Fibroblast of peridontal ligament (primary cell): ENCODE results near the gene TRIM34.
"Not testable (repeated sequence)": the region's sequence is repeated elsewhere in the genome, so short reads cannot be mapped to it uniquely, and the experiment has no call there.

ENCODE experiments used
- DNase-seq: peaks from one replicate; pipeline ENCODE4 v3.0.0-alpha.2; 2010; ENCODE audit errors: extremely low read depth

The TRIM34 gene, protein sequence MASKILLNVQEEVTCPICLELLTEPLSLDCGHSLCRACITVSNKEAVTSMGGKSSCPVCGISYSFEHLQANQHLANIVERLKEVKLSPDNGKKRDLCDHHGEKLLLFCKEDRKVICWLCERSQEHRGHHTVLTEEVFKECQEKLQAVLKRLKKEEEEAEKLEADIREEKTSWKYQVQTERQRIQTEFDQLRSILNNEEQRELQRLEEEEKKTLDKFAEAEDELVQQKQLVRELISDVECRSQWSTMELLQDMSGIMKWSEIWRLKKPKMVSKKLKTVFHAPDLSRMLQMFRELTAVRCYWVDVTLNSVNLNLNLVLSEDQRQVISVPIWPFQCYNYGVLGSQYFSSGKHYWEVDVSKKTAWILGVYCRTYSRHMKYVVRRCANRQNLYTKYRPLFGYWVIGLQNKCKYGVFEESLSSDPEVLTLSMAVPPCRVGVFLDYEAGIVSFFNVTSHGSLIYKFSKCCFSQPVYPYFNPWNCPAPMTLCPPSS

DNA sequence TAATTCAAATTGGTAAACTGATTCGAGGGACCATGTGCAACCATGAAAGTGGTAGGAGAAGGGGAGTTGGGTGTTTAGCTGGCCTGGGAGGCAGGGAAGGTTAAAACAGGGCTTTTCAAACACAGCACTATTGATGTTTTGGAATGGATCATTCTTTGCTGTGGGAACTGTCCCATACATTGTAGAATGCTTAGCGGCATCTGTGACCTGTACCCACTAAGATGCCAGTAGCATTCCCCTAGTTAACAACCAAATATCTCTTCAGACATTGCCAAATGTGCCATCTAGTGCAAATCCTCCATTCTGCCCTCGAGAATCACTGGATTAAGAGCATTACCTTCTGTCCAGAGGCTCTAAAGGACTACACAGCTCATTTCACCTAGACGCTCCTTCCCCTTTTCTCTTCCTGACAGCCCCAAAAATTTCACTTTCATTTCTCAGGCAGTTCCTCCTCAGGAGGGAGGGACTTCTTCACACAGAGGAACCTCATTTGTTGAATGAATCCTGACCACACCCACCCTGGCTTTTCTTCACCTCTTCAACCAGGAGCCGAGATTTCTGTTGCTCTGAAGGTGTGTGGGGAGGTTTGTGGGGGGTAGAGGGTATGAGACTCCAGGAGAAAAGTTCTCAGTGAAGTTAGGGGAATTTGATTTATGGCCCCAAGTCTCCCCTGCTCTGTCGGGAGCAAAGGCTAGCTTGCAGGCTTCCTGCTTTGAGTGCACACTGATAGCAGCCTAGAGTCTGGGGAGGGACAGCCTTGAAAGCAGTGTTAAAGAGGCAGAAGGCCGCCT, at the start of gene TRIM34:
TSS of gene TRIM34 (plus strand) at position 513 of the 791 bp plus-strand sequence. CDS start 7,331 bp downstream, outside the sequence.
- DNase-seq = peak; percentile 75

GRCh38 chr11:5575152-5575551, 49.6 kb upstream of the TRIM34 start:
- DNase-seq = no peak

GRCh38 chr11:5577101-5577500, 47.7 kb upstream of the TRIM34 start:
- no peak for DNase-seq

DNA sequence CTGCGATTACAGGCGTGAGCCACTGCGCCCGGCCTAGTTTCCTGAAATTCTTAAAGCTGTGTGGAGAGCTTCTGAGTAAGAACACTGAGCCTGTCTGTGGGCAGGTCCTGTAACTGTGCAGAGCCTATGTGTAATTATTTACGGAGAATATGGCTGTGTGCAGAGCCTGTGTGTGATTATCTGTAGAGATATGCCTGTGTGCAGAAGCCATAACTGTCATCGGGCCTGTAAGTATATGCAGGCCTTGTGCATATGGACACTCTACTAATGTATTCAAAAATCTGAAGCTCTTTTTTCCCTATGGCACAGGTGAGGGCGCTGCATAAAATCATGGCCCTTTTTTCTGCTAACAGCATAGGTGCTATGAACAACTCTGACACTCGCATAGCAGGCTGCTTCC, 44.2 kb upstream of the TRIM34 start, which contains the start of gene OR52B6:
TSS of gene OR52B6 (plus strand) at position 301 of the 400 bp plus-strand sequence. CDS start at position 301, 0 bp downstream.
- no peak for DNase-seq

GRCh38 chr11:5581014-5581413, 43.8 kb upstream of the TRIM34 start:
- DNase-seq = no peak

DNA sequence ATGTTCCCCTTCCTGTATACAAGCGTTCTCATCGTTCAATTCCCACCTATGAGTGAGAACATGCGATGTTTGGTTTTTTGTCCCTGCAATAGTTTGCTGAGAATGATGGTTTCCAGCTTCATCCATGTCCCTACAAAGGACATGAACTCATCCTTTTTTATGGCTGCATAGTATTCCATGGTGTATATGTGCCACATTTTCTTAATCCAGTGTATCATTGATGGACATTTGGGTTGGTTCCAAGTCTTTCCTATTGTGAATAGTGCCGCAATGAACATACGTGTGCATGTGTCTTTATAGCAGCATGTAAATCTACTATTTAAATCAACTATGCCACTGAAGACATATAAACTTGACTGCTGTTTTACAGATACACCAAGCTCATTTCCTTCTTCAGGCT, 40.3 kb upstream of the TRIM34 start:
- not testable (repeated sequence) for DNase-seq

- not testable (repeated sequence) for DNase-seq
These were observed 34.9 kb upstream of the TRIM34 start for GRCh38 chr11:5589906-5590305.

DNA sequence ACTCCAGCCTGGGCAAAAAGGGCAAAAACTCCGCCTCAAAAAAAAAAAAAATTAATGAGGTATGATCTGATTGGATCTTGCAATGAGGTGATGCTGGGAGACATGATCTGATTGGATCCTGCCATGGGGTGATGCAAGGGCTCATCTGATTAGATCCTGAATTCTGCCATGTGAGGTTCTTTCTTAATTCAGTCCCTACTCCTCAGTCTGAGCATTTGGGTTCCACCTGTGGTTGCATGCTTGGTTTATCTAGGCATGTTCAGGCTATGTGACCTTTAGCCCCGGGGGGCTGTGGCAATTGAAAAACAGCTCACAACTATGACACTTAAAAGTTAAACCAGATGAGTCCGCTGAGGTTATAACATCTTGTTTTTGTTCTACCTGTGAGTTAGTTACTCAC, 33.2 kb upstream of the TRIM34 start:
- DNase-seq = no peak

GRCh38 chr11:5592615-5593014, 32.2 kb upstream of the TRIM34 start:
- no peak for DNase-seq

DNA sequence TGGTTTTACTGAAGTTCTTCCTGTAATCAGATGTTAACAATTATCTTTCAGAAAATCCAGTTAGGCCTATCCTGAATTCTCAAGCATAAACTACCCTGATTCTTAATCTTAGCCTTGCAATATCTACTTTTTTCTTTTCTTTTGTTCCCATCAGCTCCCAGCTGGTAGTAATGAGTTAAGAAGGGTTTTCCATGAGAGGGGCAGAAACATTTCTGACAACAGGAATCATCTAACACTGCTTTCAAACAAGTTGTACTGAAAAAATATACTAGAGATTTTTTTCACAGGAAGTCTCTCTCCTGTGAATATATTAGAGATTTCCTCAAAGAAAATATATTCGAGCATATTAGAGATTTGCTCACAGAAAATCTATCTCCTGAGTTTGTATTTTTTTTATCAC, 31.7 kb upstream of the TRIM34 start:
- peak; percentile 25 for DNase-seq

- peak; percentile 35 for DNase-seq
These were observed 28.1 kb upstream of the TRIM34 start, which contains the start of gene TRIM6 for GRCh38 chr11:5596607-5597201. TSS of gene TRIM6 (plus strand) at chr11:5596637. CDS start at chr11:5596898, 261 bp downstream.

DNA sequence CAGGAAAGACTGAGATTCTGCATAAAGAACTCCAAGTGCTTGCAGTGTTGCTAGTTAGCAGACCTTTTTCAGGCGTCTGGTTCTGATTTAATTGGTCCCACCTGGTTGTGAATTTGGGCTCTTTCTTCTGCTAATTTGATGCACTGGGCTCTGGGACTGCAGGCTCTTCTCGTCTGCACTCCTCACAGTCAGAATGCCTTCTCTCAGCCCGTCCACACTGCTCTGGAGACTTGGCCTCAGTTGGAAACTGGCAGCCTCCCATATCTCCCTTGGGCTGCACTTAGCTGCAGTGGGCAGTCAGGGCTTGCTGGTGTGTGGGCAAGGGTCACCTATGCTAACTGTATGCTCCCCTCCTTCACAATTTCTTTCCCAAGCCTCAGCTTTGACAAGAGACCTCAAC, 26.8 kb upstream of the TRIM34 start:
- no peak for DNase-seq

GRCh38 chr11:5600374-5600851, 24.4 kb upstream of the TRIM34 start:
- DNase-seq = peak; percentile 76

DNA sequence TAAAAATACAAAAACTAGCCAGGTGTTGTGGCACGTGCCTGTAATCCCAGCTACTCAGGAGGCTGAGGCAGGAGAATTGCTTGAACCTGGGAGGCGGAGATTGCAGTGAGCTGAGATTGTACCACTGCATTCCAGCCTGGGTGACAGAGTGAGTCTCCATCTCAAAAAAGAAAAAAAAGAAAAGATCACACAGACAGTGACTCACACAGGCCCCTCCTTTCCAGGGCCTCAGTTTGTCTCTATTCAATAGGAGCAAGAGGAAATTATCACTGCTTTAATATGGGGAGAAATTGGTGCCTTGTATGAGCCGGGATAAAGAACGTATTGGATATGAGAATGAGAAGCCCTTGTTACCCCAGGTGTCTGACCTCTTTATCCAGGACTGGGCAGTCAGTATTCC, 22.0 kb upstream of the TRIM34 start:
- not testable (repeated sequence) for DNase-seq

GRCh38 chr11:5603326-5603725, 21.5 kb upstream of the TRIM34 start:
- no peak for DNase-seq

DNA sequence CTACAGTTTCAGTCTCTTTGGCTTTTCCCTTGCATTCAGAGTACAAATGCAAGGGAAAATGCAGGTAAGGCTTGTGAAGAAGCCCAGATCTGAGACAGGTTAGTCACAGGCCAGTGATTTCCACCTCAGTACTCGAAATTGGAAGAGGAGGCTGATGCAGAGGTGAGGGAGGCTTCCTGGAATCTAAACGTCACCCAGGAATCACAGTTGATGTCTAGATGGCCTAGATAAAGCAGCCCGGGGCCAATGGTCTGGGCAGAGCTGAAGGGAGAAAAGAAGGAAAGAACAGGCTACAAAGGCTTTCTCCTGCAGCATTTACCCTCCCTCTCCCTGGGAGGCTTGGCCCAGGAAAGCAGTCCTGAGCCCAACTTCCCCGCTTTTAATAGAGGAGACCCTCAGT, 19.9 kb upstream of the TRIM34 start:
- DNase-seq = no peak

- DNase-seq = peak; percentile 82
These were observed 19.0 kb upstream of the TRIM34 start for GRCh38 chr11:5605849-5606248.

GRCh38 chr11:5608808-5609207, 16.0 kb upstream of the TRIM34 start:
- DNase-seq = no peak

DNA sequence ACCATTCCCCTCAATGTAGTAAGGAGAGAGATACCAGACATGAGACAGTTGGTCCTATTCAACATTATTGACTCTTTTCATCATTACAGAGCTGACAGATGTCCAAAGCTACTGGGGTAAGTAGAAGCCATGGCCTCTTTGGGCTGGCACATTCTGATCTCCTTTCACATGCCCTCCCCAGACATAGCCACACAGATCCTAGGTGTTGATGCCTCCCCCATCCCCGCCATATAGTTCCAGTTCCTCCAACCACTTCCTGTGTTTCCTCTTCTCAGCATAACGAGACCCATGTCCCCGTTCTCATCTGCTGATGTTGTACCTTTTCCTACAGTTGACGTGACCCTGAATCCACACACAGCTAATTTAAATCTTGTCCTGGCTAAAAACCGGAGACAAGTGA, 14.4 kb upstream of the TRIM34 start:
- no peak for DNase-seq

- DNase-seq = no peak
These were observed 13.2 kb upstream of the TRIM34 start for GRCh38 chr11:5611627-5612026.

DNA sequence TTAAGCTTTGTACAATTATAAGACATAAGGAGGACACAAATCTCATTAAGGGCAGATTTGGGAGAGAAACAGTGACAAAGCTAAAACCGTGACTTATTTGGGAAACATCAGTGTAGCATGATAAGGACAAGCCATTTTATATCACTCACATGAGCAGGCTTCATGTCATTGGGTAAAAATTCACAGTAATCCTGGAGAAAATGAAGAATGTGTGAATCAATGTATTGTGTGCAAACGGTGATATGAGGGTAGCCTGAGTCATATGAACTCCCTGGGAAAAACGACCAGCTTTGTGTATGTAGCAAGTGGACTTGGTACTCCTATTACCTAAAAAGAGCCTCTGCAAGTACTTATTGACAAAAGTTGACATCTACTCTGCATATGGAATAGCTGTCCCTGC, 6.0 kb upstream of the TRIM34 start:
- peak; percentile 65 for DNase-seq
